ENCODE data around the gene MTX2.

Gene MTX2

DNA sequence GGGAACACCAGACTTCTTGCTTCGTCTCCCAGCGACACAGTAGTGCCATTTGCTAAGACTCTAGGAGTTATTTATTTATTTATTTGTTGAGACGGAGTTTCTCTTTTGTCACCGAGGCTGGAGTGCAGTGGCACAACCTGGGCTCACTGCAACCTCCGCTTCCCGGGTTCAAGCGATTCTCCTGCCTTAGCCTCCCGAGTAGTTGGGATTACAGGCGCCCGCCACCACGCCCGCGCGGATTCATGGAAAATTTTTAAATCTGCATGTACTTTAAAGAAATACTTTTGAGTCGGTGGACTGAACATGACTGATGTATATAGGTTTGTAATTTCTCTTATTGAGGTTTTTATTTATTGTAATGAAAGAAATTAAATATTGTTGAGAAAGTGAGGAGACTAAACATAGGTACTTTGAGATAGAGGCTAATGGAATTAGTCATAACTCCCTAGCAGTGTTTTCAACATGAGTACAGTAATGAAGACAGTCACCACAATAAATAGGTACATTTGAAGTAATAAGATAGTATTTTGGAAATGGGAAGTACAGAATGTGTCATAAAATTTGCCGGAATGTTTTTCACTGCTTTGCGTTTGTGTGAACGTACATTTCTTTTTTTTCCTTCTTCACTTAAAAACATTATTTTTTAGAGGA lies 983 bp downstream of the MTX2 start:
- peak overlapping the region; percentile 96 for H3K4me3 ChIP-seq (ENCODE audit: low read length)
- TF ChIP-seq, protein P1, sequence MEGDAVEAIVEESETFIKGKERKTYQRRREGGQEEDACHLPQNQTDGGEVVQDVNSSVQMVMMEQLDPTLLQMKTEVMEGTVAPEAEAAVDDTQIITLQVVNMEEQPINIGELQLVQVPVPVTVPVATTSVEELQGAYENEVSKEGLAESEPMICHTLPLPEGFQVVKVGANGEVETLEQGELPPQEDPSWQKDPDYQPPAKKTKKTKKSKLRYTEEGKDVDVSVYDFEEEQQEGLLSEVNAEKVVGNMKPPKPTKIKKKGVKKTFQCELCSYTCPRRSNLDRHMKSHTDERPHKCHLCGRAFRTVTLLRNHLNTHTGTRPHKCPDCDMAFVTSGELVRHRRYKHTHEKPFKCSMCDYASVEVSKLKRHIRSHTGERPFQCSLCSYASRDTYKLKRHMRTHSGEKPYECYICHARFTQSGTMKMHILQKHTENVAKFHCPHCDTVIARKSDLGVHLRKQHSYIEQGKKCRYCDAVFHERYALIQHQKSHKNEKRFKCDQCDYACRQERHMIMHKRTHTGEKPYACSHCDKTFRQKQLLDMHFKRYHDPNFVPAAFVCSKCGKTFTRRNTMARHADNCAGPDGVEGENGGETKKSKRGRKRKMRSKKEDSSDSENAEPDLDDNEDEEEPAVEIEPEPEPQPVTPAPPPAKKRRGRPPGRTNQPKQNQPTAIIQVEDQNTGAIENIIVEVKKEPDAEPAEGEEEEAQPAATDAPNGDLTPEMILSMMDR (IDR thresholded peaks at IDR 0.05; ENCODE audit: insufficient read depth, low read depth, low read length, missing control alignments): no peak
- peak; percentile 37 for DNase-seq (ENCODE audit: low read depth)

DNA sequence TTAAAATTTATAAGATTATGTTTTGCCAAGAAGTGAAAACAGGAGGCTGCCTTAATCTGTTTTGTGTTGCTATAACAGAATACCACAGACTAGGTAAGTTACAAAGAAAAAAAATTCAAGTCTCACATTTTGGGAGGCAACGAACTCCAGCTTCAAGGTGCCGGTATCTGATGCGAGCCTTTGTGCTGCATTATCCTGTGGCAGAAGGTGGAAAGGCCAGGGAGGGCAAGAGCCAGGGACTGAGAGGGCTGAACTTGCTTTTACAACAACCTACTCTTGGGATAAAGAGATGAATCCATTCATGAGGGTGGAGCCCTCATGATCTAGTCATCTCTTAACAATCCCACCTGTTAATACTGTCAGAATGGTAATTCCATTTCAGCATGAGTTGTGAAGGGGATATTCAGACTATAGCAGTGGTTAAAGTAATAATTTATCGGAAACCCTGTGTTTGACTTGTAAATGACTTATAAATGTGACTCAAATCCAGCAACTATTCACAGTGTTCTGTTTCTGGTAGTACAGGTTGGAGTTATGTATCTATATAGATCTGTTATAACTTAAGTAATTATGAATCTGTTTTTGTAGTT lies 3.7 kb downstream of the MTX2 start:
- TF ChIP-seq, protein P1 (IDR thresholded peaks at IDR 0.05; ENCODE audit: insufficient read depth, low read depth, low read length, missing control alignments): no peak
- H3K4me3 ChIP-seq (ENCODE audit: low read length): no peak overlapping the region
- no peak for DNase-seq (ENCODE audit: low read depth)

DNA sequence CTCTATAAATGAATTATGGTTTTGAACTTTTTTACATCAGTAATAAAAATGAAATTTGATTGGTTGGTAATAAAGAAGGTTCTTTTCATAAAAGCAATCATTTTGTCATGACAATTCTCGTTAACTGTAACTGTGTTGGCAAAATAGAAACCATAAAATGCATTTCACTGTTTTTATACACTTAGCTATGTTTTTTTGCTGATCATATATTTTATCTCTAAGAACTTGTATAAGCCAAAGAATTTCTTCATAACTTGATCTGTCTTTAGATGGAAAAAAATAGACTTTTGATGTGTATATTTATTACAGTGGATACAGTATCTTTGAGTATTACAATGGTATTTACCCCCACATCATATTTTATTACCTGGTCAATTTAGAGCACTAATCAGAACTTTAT lies 9.7 kb downstream of the MTX2 start:
- no peak overlapping the region for H3K4me3 ChIP-seq (ENCODE audit: low read length)
- TF ChIP-seq, protein P1 (IDR thresholded peaks at IDR 0.05; ENCODE audit: insufficient read depth, low read depth, low read length, missing control alignments): no peak
- no peak for DNase-seq (ENCODE audit: low read depth)

DNA sequence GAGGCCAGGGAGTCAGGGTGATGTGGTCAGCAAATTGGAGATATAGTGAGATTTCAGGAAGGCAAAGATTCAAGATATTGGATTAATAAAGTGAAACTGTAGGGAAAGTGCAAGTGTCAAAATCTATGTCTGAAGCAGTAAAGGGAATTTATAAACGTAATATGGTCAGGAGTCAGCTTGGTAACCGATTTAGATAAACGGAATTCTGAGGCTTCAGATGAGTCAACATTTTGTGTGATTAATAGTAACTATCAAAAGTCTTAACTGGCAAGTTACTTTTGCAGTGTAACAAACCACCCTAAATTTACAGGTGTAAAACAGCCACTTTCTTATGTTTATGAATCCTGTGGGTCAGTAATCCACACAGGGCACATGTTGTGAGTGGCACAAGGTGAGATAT lies 10.9 kb downstream of the MTX2 start:
- TF ChIP-seq, protein P1 (IDR thresholded peaks at IDR 0.05; ENCODE audit: insufficient read depth, low read depth, low read length, missing control alignments): no peak
- no peak overlapping the region for H3K4me3 ChIP-seq (ENCODE audit: low read length)
- DNase-seq (ENCODE audit: low read depth): peak; percentile 5

DNA sequence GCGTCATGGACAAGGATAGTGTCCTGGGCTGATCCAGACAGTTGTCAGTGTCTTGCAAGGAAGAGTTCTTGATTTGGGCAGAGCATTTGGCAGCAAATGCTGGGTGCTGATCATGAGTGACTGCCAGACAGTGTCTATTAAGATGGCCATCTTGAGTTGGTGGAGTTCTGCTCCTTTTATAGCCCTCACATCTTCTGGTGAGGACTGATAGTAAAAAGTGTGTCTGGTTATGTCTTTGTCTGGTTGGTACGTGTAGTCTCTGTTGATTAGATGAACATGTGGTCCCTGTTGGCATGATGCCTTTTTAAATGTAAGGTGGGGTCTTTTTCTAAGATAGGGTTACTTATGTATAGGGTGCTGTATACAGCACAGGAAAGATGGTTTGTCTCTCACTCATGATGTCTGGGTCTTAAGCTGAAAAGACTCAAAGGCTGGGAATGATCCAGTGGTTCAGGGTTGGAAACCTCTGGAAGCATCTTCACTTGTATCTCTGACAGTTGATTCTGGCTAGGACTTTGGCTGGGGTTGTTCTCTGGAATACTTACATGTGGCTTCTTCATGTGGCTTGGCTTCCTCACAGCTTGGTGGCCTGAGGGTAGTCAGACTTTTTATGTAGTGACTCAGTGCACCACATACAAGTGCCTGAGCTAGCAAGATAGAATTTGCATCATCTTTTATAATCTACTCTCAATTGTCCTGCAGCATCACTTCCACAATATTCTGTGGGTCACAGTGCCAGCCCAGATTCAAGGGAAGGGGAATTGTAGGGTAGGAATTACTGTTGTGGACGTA lies 11.8 kb downstream of the MTX2 start:
- H3K4me3 ChIP-seq (ENCODE audit: low read length): no peak overlapping the region
- DNase-seq (ENCODE audit: low read depth): peak; percentile 70
- TF ChIP-seq, protein P1 (IDR thresholded peaks at IDR 0.05; ENCODE audit: insufficient read depth, low read depth, low read length, missing control alignments): no peak

DNA sequence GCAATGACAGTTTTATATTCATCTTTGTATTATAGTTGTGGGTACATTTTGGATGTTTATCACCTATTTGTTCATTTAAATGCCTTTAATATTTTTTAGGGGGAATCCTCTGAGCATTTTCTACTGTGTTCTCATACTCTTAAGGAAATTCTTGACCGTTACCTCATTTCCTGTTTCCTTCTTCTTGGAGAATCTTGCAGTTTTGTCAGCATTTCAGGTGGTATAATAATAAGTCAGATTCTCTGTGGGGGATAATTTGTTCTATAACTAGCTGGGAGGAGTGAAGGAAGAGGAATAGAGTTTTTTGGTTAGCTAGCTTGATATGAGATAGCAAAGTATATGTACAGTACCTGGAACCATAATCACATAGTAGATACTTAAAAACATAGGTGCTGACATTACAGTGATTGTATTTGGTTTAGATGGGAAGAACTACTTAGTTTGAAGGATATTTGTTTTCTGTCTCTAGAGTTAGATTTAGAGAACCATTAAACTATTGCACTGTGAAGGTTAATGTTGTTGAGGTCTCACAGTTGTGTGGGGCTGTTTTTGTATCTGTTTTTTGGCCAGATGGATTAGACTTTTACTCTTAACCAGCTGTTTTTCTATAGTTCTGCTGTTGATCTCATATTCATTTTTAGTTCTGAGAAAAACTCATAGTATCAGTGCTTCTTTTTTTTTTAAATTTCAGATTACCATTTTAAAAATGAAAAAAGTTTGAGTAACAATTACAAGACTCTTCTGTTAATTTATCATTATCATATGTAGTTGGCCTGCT lies 14.2 kb downstream of the MTX2 start:
- peak; percentile 14 for DNase-seq (ENCODE audit: low read depth)
- TF ChIP-seq, protein P1 (IDR thresholded peaks at IDR 0.05; ENCODE audit: insufficient read depth, low read depth, low read length, missing control alignments): no peak
- no peak overlapping the region for H3K4me3 ChIP-seq (ENCODE audit: low read length)
